ENCODE data around the gene PKDREJ.
A peak's percentile ranks its signal among the peaks of the same experiment; 100 is the strongest.
"Not testable (repeated sequence)": the region's sequence is repeated elsewhere in the genome, so short reads cannot be mapped to it uniquely, and the experiment has no call there.

PKDREJ gene

GRCh38 chr22:46280063-46280817 lies 17.1 kb upstream of the PKDREJ start:
- H3K27ac Mint-ChIP-seq, result no peak overlapping the region
- no peaks in the 10 kb centered on the region for H3K27me3 Mint-ChIP-seq
- H3K4me1 Mint-ChIP-seq, result peaks cover 5% of the 10 kb centered on the region
- no peak for DNase-seq
- H3K4me3 Mint-ChIP-seq, result no peak overlapping the region
- ATAC-seq, result no peak
- H3K9me3 Mint-ChIP-seq, result peaks cover 5 to 8% of the 10 kb centered on the region in 2 donors

GRCh38 chr22:46278656-46279645 lies 15.8 kb upstream of the PKDREJ start:
- Mint-ChIP-seq H3K4me3 (no peak overlapping the region), H3K27ac (no peak overlapping the region), H3K4me1 (peaks cover 5% of the 10 kb centered on the region), H3K9me3 (peaks cover 6 to 9% of the 10 kb centered on the region in 2 donors), H3K27me3 (no peaks in the 10 kb centered on the region)
- no peak for DNase-seq
- no peak for ATAC-seq

GRCh38 chr22:46276563-46276962 lies 13.4 kb upstream of the PKDREJ start:
- Mint-ChIP-seq H3K4me3 (no peak overlapping the region), H3K27me3 (no peaks in the 10 kb centered on the region), H3K4me1 (peaks cover 5% of the 10 kb centered on the region), H3K9me3 (peaks cover 6 to 9% of the 10 kb centered on the region in 2 donors), H3K27ac (no peak overlapping the region)
- ATAC-seq, result no peak
- no peak for DNase-seq

GRCh38 chr22:46275455-46276122 lies 12.4 kb upstream of the PKDREJ start:
- Mint-ChIP-seq H3K27ac (no peak overlapping the region), H3K4me3 (no peak overlapping the region), H3K4me1 (peaks cover 5% of the 10 kb centered on the region), H3K27me3 (no peaks in the 10 kb centered on the region), H3K9me3 (peaks cover 6 to 9% of the 10 kb centered on the region in 2 donors)
- ATAC-seq, result no peak
- no peak for DNase-seq

- Mint-ChIP-seq H3K9me3 (peaks cover 6 to 9% of the 10 kb centered on the region in 2 donors), H3K27me3 (no peaks in the 10 kb centered on the region), H3K4me1 (peaks cover 5% of the 10 kb centered on the region), H3K4me3 (no peak overlapping the region), H3K27ac (no peak overlapping the region)
- ATAC-seq, result no peak
- DNase-seq, result no peak
These were observed 11.2 kb upstream of the PKDREJ start for GRCh38 chr22:46274381-46274780.

- DNase-seq, result no peak
- Mint-ChIP-seq H3K4me1 (peaks cover 6% of the 10 kb centered on the region), H3K27ac (no peak overlapping the region), H3K4me3 (no peak overlapping the region), H3K9me3 (peaks cover 6 to 9% of the 10 kb centered on the region in 2 donors), H3K27me3 (no peaks in the 10 kb centered on the region)
- ATAC-seq, result no peak
These were observed 10.4 kb upstream of the PKDREJ start for GRCh38 chr22:46273432-46274148.

- DNase-seq (no peak), ATAC-seq (no peak)
- Mint-ChIP-seq H3K27ac (no peak overlapping the region), H3K4me1 (peaks cover 13% of the 10 kb centered on the region), H3K27me3 (no peaks in the 10 kb centered on the region), H3K4me3 (no peak overlapping the region), H3K9me3 (peaks cover 6 to 9% of the 10 kb centered on the region in 2 donors)
These were observed 9.8 kb upstream of the PKDREJ start for GRCh38 chr22:46272762-46273431.

- DNase-seq (no peak), ATAC-seq (no peak)
- Mint-ChIP-seq H3K4me1 (peaks cover 18% of the 10 kb centered on the region), H3K4me3 (no peak overlapping the region), H3K27ac (no peak overlapping the region), H3K27me3 (peaks cover 5% of the 10 kb centered on the region), H3K9me3 (peaks cover 6 to 9% of the 10 kb centered on the region in 2 donors)
These were observed 9.1 kb upstream of the PKDREJ start for GRCh38 chr22:46272196-46272595.

- peaks cover 10 to 14% of the 10 kb centered on the region in 2 donors for H3K9me3 Mint-ChIP-seq
- no peak overlapping the region for H3K4me3 Mint-ChIP-seq
- peaks cover 31% of the 10 kb centered on the region for H3K27me3 Mint-ChIP-seq
- H3K4me1 Mint-ChIP-seq, result peaks cover 15% of the 10 kb centered on the region
- H3K27ac Mint-ChIP-seq, result no peak overlapping the region
- DNase-seq (no peak), ATAC-seq (no peak)
These were observed 6.4 kb upstream of the PKDREJ start for GRCh38 chr22:46269564-46269963.

GRCh38 chr22:46267431-46268279 lies 4.5 kb upstream of the PKDREJ start, which contains the start of gene TTC38:
TTC38 (plus strand) TSS chr22:46268008; CDS start chr22:46268040, 32 bp downstream.
- H3K27ac Mint-ChIP-seq, result peak within 1 kb of the TSS; percentile 80 to 90
- peak within 1 kb of the TSS; percentile 88 to 93 for H3K4me3 Mint-ChIP-seq
- peak; percentile 48 to 50 for DNase-seq
- peaks cover 10 to 14% of the 10 kb centered on the region in 2 donors for H3K9me3 Mint-ChIP-seq
- H3K4me1 Mint-ChIP-seq, result peaks cover 21% of the 10 kb centered on the region
- peak; percentile 86 for ATAC-seq
- peaks cover 49% of the 10 kb centered on the region for H3K27me3 Mint-ChIP-seq

- ATAC-seq, H3K27ac Mint-ChIP-seq, H3K4me3 Mint-ChIP-seq, DNase-seq: not testable (repeated sequence)
- H3K4me1 Mint-ChIP-seq, result peaks cover 27% of the 10 kb centered on the region
- H3K9me3 Mint-ChIP-seq, result peaks cover 10 to 14% of the 10 kb centered on the region in 2 donors
- H3K27me3 Mint-ChIP-seq, result peaks cover 69% of the 10 kb centered on the region
These were observed 2.5 kb upstream of the PKDREJ start for GRCh38 chr22:46265627-46266026.

- Mint-ChIP-seq H3K4me1 (peaks cover 27% of the 10 kb centered on the region), H3K27me3 (peaks cover 80% of the 10 kb centered on the region), H3K9me3 (peaks cover 10 to 14% of the 10 kb centered on the region in 2 donors)
- not testable (repeated sequence) for DNase-seq, ATAC-seq, H3K27ac Mint-ChIP-seq, H3K4me3 Mint-ChIP-seq
These were observed 1.4 kb upstream of the PKDREJ start for GRCh38 chr22:46264520-46264919.

GRCh38 chr22:46262449-46263215 lies 511 bp downstream of the PKDREJ start:
- peaks cover 18% of the 10 kb centered on the region for H3K4me1 Mint-ChIP-seq
- H3K9me3 Mint-ChIP-seq, result peaks cover 10 to 14% of the 10 kb centered on the region in 2 donors
- ATAC-seq (peak; percentile 84), DNase-seq (peak; percentile 44 to 55)
- H3K4me3 Mint-ChIP-seq, result peak overlapping the region; percentile 46 to 68
- H3K27me3 Mint-ChIP-seq, result peaks cover 96% of the 10 kb centered on the region
- H3K27ac Mint-ChIP-seq, result no peak overlapping the region
